Activated B cell treated with CpG ODN at 0.5 μM for 24 hours (primary cell): ENCODE data around the gene SLC25A25. TPM values are rescaled to one million over a fixed set of nuclear protein-coding genes. Genes with fewer than 3 reads are reported as not detected.

ENCODE experiments used
- ATAC-seq: fragments of 200-7000 bp; cut with Tn5 transposase; one replicate; pipeline ENCODE4 v1.10.0; 2021; ENCODE audit warnings: low read depth, mild to moderate bottlenecking, moderate library complexity
- CTCF ChIA-PET: fragments of 350-600 bp; sonication (Branson Sonifier 250); formaldehyde crosslinking; loops from one replicate; lab custom pipeline; 2021; ENCODE audit warnings: antibody characterized with exemption; lab: Charles Lee
- POLR2A ChIA-PET: fragments of 350-600 bp; sonication (Branson Sonifier 250); formaldehyde crosslinking; loops from one replicate; lab custom pipeline; 2021; ENCODE audit warnings: antibody characterized with exemption; lab: Charles Lee
- DNase-seq: peaks from one replicate; pipeline ENCODE4 v3.0.0; 2022
- H3K27ac Mint-ChIP-seq: one replicate; pipeline ENCODE4 v1.8.0; 2020; ENCODE audit warnings: mixed read lengths
- H3K27me3 Mint-ChIP-seq: one replicate; pipeline ENCODE4 v1.8.0; 2021; ENCODE audit warnings: mixed read lengths
- H3K36me3 Mint-ChIP-seq: one replicate; pipeline ENCODE4 v1.8.0; 2021; ENCODE audit warnings: low read depth, mixed read lengths
- H3K4me1 Mint-ChIP-seq: one replicate; pipeline ENCODE4 v1.8.0; 2021; ENCODE audit warnings: mixed read lengths
- H3K4me3 Mint-ChIP-seq: one replicate; pipeline ENCODE4 v1.8.0; 2020; ENCODE audit warnings: mild to moderate bottlenecking, mixed read lengths
- H3K9me3 Mint-ChIP-seq: one replicate; pipeline ENCODE4 v1.8.0; 2020; ENCODE audit warnings: mixed read lengths
- intact Hi-C: fragments of 100-400 bp; cut with micrococcal nuclease; formaldehyde crosslinking; loops from one replicate; pipeline ENCODE4 v1.15.1; 2024
- total RNA-seq: library from RNA; stranded (reverse); gene quantifications from 2 replicates; pipeline ENCODE4 v1.2.3, GENCODE V29; 2022
- TF ChIP-seq, protein P1 (sequence below): fragments of 200-600 bp; IDR thresholded peaks from one replicate; pipeline ENCODE4 v1.8.0; 2022; ENCODE audit warnings: antibody characterized with exemption, mild to moderate bottlenecking

SLC25A25 gene
- total RNA-seq, 1 donor from 2014 or later: 9.4 TPM

DNA sequence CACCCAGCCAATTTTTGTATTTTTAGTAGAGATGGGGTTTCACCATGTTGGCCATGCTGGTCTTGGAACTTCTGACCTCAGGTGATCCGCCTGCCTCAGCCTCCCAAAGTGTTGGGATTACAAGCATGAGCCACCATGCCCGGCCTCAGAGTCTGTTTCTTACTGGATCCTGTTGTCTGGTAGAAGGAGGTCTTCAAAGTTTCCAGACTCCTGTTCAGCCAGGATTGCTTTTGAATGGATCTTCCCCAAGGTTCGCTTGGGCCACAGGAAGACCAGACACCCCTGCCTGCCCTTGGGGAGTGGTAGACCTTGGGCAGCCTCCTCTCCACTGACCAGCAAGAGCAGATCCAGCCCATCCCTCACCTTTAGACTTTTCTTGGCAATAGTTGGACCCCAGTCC is 73.6 kb downstream of the SLC25A25 start:
- H3K27me3 Mint-ChIP-seq: peaks cover 5% of the 10 kb centered on the region
- DNase-seq (no peak), ATAC-seq (no peak)
- H3K9me3 Mint-ChIP-seq: no peaks in the 10 kb centered on the region
- no peak overlapping the region for H3K27ac Mint-ChIP-seq
- ChIA-PET CTCF (no interaction called here), POLR2A (no interaction called here)
- TF ChIP-seq, protein P1, sequence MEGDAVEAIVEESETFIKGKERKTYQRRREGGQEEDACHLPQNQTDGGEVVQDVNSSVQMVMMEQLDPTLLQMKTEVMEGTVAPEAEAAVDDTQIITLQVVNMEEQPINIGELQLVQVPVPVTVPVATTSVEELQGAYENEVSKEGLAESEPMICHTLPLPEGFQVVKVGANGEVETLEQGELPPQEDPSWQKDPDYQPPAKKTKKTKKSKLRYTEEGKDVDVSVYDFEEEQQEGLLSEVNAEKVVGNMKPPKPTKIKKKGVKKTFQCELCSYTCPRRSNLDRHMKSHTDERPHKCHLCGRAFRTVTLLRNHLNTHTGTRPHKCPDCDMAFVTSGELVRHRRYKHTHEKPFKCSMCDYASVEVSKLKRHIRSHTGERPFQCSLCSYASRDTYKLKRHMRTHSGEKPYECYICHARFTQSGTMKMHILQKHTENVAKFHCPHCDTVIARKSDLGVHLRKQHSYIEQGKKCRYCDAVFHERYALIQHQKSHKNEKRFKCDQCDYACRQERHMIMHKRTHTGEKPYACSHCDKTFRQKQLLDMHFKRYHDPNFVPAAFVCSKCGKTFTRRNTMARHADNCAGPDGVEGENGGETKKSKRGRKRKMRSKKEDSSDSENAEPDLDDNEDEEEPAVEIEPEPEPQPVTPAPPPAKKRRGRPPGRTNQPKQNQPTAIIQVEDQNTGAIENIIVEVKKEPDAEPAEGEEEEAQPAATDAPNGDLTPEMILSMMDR: no peak
- no peak overlapping the region for H3K4me3 Mint-ChIP-seq
- no peaks in the 10 kb centered on the region for H3K36me3 Mint-ChIP-seq
- intact Hi-C loops: no loop called here
- no peaks in the 10 kb centered on the region for H3K4me1 Mint-ChIP-seq

GRCh38 chr9:128142061-128142460 is 74.0 kb downstream of the SLC25A25 start:
- ChIA-PET POLR2A (no interaction called here), CTCF (no interaction called here)
- no peak for ATAC-seq
- TF ChIP-seq, protein P1: no peak
- intact Hi-C loops: no loop called here
- DNase-seq: no peak
- H3K9me3 Mint-ChIP-seq: no peaks in the 10 kb centered on the region
- no peaks in the 10 kb centered on the region for H3K4me1 Mint-ChIP-seq
- peaks cover 5% of the 10 kb centered on the region for H3K27me3 Mint-ChIP-seq
- H3K27ac Mint-ChIP-seq: no peak overlapping the region
- no peaks in the 10 kb centered on the region for H3K36me3 Mint-ChIP-seq
- no peak overlapping the region for H3K4me3 Mint-ChIP-seq

GRCh38 chr9:128142596-128142995 is 74.6 kb downstream of the SLC25A25 start:
- Mint-ChIP-seq H3K36me3 (no peaks in the 10 kb centered on the region), H3K4me1 (no peaks in the 10 kb centered on the region), H3K27me3 (peaks cover 5% of the 10 kb centered on the region), H3K4me3 (no peak overlapping the region), H3K27ac (no peak overlapping the region), H3K9me3 (no peaks in the 10 kb centered on the region)
- DNase-seq: no peak
- POLR2A ChIA-PET: interaction anchor here (0.6 kb wide), 1 partner anchor 205 kb away, joined by 5 read pairs; the partner anchor contains the start of gene DPM2
- intact Hi-C loops: no loop called here
- TF ChIP-seq, protein P1: no peak
- no peak for ATAC-seq
- CTCF ChIA-PET: no interaction called here

DNA sequence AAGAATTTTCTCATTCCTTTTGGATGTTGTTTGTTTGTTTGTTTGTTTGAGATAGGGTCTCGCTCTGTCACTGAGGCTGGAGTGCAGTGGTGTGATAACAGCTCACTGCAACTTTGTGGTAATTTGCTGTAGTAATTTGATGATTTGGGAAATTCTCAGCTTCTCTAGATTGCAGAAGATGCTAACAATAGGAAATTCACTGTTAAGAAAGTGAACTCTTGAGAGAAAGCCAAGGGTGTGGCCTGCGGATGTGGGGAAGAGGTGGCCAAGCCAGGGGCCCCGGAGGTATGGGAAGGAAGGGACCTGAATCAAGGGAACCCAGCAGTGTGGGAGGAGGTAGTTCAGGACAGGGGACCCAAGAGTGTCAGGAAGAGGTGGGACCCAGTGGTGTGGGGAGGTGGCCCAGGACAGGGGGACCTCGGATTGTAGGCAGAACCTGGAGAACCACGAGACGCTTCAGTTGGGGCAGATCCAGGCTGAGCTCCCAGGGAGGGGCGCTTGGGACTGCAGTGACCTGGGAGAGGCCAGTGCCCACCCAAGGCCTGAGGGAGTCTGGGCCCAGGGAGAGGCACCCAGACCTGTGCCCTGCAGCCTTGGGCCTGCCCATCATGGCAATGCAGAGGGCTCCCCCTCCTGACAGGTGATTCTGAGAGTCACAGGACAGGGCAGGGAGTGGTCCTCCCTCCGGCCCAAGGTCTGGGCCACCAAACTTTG is 75.7 kb downstream of the SLC25A25 start:
- TF ChIP-seq, protein P1: no peak

DNA sequence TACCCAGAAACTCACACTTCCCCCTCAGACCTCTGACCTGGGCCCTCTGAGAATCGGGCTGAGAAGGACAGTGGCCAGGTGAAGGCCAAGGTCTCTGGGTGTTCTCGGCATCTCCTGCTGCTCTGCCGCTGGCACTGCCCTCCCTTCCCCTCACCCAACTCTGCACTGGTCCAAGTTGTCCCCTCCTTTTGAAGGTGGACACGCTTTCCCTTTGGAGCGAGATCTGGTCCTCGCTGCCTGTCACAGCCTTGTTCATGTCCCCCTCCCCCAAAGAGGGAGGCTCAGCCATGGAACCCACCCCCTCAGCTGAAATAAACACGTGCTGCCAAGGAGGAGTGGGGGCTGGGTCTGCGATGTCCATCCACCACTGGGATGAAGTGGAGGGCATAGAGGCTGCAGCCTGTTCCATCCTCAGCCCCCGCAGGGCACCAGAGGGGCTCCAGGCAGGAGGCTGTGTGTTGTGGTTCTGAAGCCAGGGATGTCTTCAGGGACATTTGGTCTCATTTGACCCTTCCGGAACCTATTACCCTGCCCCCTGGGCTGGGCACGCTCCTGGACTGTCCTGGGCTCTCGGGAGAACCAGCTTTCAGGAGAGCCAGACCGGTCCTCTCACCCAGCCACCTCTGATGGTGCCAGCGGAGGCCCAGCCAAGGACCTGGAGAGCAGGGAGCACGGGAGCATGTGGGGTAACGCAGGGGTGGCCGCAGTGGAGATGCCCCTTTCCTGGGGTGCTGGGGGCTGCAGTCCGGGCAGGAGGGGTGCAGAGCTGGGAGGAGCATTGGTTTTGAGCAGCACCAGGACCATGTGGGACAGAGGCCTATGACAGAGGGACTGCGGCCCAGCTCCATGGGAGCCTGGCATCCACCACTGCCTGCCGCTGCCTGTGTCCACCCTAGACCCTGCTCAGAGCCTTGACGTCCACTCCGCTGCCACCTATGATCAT is 76.5 kb downstream of the SLC25A25 start:
- Mint-ChIP-seq H3K36me3 (no peaks in the 10 kb centered on the region), H3K9me3 (no peaks in the 10 kb centered on the region), H3K27me3 (peaks cover 5% of the 10 kb centered on the region), H3K4me1 (no peaks in the 10 kb centered on the region), H3K27ac (no peak overlapping the region), H3K4me3 (no peak overlapping the region)
- TF ChIP-seq, protein P1: no peak
- ChIA-PET POLR2A (no interaction called here), CTCF (no interaction called here)
- intact Hi-C loops: no loop called here
- ATAC-seq: no peak
- no peak for DNase-seq

More for the DNA sequence above, 75.7 kb downstream of the SLC25A25 start:
- Mint-ChIP-seq H3K9me3 (no peaks in the 10 kb centered on the region), H3K4me1 (no peaks in the 10 kb centered on the region), H3K4me3 (no peak overlapping the region), H3K27ac (no peak overlapping the region), H3K36me3 (no peaks in the 10 kb centered on the region), H3K27me3 (peaks cover 5% of the 10 kb centered on the region)
- intact Hi-C loops: no loop called here
- DNase-seq (no peak), ATAC-seq (no peak)
- POLR2A ChIA-PET: no interaction called here
- CTCF ChIA-PET: no interaction called here
